Fibroblast of skin of right quadriceps (primary cell): ENCODE measurements around the gene PEAK3.
A peak's percentile ranks its signal among the peaks of the same experiment; 100 is the strongest.

Source experiments
- DNase-seq: peaks from one replicate; pipeline ENCODE4 v3.0.0-alpha.2; 2013

PEAK3 gene

DNA sequence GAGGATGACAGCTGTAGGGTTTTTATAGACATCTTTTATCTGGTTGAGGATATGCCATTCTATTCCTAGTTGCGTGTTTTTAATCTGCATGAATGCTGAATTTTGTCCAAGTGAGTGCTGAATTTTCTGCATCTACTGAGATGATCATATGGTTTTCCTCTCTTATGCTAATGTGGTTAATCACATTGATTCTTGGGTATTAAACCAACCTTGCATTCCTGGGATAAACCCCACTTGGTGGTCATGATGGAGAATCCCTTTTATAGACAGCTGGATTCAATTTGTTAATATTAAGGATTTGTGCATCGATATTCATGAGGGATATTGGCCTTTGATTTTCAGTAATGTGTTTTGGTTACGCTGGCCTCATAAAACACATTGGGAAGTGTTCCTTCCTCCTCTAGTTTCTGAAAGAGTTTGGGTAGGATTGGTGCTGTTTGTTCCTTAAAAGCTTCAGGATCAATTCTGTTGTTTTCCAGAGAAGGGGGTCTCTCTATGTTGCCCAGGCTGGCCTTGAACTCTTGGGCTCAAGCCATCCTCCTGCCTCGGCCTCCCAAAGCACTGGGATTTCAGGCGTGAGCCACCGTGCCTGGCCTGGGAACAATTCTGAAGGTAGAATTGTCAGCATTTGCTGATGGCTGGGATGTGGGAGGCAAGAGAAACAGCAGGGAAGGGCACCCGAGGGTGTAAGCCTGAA lies 33.3 kb upstream of the PEAK3 start:
- DNase-seq: no peak

DNA sequence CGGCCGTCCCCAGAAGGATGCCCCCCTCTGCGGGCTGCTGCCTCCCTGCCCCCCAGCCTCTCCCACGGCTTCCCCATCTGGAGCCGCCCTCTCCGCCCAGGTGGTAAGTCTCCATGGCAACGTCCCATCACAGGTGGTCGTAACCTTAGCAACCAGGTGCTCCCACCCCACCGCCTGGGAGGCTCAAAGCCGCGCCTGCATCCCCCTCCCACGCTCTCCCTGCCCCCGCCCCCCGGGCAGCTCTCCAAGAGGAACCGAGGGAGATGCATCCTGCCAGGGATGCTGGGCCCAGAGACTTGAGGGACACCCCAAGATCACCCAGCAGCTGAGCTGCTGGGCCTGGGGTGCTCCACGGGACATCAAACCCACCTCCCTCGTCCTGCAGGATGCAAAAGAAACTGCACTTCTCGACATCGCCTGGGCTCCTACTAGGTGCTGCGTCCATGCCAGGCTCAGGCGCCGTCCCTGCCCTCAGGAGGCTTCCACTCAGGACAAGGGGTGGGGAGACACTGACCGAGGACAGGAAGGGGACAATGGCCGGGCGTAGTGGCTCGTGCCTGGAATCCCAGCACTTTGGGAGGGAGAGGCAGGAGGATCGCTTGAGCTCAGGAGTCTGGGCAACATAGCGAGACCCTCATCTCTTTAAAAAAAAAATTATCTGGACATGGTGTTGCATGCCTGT lies 31.0 kb upstream of the PEAK3 start:
- no peak for DNase-seq

DNA sequence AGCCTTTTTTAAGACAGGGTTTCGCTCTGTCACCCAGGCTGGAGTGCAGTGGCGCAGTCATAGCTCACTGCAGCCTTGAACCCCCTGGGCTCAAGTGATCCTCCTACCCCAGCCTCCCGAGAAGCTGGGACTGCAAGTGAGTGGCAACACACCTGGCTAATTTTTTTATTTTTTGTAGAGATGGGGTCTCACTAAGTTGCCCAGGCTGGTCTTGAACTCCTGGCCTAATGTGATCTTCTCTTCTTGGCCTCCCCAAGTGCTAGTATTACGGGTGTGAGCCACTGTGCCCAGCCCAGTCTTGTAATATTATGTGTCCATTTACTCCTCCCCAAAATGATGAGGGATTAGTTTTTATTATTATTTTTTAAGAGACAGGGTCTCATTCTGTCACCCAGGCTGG lies 29.1 kb upstream of the PEAK3 start:
- DNase-seq: no peak

- peak; percentile 48 for DNase-seq
Observed at GRCh38 chr19:2309734-2310362, 27.9 kb upstream of the PEAK3 start.

- DNase-seq: no peak
Observed at GRCh38 chr19:2308114-2308556, 26.2 kb upstream of the PEAK3 start, which contains the start of gene LINGO3. TSS of gene LINGO3 (minus strand) at chr19:2308154. CDS start at chr19:2291776, 16,378 bp downstream.

- DNase-seq: no peak
Observed at GRCh38 chr19:2307518-2308012, 25.6 kb upstream of the PEAK3 start.

DNA sequence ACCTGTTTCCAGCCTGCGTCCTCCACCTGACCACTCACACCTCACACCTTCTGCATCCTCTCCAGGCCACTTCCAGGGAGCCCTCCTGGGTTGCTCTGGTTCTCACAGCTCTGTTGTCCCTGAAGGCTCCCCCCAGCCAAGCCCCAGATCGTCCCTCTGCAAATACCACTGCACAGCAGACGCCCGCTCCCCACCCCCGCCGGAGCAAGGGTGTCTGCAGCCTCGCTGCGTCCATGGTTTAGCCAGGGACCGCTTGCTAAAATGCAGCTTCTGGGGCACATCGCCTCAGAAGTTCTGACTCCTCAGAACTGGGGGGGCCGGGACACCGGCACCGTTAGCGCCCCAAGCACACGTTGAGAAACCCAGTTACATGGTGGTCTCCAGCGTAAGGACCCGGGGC lies 25.0 kb upstream of the PEAK3 start:
- no peak for DNase-seq

- no peak for DNase-seq
Observed at GRCh38 chr19:2306281-2306806, 24.4 kb upstream of the PEAK3 start.

DNA sequence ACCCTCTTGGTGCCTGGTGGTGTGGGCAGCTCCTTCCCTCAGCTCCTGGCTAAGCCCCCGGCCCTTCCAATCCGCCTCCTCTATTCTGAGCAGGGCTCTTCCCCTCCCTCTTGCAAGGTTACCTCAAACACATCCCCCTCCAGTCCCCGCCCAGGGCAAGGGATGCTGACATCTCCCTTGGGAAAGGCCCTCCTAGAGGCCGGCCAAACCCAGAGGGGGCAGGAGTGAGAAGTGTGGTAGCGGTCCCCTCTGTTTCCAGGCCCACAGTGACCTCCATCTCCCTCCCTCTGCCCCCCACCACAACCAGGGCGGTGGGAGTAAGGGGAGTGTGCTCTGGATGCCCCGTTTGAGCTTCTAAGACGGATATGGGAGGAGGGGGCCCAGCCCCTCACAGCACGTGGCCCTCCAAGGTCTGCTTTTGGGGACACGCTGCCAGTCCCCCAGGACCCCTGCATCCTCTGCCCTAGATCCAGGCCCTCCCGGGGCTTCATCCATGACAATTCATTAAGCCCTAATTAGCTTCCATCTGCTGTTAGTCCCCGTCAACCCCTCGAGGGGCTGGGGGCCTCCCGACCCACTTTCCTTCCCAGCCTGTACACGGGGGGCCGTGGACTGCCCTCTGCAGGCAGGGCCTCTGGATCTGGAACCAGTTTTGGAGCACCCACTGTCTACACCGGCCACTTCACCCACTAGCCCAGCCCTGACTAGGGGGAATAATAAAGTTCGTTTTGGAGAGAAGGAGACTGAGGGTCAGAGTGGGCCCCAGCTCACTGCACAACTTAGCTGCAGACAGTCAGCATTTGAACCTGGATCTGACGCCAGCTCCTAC lies 23.7 kb upstream of the PEAK3 start:
- DNase-seq: no peak

GRCh38 chr19:2303211-2303798 lies 21.3 kb upstream of the PEAK3 start:
- no peak for DNase-seq

DNA sequence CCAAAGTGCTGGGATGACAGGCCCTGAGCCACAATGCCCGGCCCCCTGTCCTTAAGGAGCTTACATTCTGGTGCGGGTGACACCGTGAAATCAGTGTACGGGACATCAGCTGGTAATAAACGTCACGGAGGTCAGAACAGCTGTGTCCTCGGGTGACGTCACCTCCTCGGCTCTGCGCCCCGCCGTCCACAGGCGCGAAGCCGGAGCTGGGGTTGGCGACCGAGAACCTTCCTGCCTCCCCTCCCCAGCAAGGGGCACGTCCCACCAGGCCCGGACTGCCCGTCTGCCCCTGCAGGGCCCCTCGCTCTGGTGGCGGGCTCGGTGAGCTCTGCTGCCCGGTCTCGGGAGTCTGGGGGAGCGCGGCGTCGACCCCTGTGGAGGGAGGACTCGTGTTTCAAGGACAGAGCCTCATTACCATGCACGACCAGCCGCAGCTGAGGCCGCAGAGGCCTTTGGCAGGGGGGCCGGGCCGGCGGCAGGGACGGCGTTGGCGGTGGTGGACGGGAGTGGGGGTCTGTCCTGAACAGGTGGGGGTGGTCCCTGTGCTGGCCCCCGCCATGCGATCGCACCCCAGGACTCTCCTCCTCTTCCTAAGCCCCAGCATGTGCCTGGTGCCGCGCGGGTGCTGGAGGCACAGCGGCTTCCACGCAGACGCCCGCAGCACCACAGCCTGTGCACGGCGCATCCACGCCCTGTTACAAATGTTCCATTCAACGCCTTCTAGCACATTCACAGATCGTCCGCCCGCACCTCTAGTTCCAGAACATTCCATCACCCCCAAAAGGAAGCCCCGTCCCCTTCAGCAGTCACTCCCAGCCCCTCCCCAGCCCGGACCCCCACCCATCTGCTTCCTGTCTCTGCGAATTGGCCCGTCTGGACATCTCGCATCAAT lies 20.6 kb upstream of the PEAK3 start:
- DNase-seq: peak; percentile 23

DNA sequence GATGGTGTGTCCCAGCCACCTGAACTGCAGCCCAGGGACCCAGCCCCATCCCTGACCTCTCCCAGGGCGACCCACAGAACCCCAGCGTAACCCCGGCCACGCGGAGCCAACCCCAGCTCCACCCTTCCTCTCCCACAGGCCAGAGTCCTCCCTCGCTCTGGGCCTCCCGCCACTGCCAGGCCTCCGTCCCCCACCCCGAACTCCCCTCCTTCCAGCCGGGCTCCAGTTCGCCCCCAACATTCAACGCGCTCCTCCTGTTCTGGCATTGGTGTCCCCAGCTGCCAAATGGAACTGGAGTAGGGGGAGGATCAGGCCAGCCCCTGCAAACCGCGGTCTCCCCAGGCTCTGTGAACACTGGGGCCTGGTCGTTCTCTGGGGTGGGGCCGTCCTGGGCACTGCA lies 18.6 kb upstream of the PEAK3 start:
- no peak for DNase-seq

DNA sequence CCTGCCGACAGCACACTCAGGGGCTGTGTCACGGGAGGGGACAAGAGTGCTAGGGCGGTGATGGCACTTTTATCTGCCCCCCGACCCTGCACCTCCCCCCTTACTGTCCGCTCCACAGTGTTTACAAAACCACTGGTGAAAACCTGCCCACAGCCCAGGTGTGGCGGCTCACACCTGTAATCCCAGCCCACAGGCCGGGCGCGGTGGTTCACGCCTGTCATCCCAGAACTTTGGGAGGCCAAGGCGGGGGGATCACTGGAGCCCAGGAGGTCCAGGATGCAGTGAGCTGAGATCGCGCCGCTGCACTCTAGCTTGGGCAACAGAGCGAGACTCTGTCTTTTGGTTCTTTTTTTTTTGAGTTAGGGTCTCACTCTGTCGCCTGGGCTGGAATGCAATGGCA lies 14.2 kb upstream of the PEAK3 start:
- no peak for DNase-seq

DNA sequence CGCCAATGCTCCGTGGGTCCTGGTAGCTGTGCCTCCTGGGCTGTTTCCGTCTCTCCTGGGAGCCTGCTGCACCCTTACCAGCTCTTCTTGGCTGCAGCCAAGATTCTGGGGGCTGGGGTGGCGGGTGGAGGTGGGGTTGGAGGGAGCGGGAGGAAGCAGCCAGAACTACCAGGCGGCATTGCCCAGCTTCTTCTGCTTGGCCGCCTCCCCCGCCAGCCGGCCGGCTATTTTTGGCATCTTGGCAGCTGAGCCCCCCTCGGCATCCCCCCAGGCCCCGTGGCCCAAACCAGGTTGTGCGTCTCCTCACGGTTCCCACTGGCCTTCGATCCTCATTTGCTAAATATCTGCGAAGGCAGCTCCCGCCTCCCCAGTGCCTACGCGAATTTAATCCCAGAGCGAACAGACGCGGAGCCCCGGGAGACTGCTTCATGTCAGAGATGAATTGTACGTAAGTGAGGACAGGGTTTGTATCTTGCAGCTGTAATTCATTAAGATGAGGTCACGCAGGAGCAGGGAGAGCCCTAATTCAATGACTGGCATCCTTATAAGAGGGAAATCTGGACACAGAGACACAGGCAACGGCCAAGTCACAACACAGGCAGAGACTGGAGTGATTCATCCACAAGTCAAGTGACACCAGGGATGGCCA lies 12.8 kb upstream of the PEAK3 start:
- DNase-seq: peak; percentile 79

DNA sequence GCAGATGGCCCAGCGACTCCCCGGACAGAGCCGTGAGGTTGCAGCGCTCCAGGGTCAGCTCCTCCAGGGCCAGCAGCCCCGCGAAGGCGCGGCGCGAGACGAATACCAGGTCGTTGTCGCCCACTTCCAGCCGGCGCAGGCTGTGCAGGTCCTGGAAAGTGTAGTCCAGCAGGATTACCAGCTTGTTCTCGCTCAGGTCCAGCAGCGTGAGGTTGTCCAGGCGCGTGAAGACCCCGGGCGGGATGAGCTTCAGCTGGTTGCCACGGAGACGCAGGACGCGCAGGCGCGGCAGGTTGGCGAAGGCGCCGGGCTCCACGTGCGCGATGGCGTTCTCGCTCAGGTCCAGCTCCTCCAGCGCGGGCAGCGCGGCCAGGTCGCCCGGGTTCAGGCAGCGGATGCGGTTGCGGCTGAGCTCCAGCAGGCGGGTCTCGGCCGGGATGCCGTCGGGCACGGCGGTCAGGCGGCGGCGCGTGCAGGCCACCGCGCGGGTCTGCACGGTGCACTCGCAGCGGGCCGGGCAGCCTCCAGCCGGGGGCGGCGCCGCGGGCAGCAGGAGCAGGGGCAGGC lies 9.3 kb upstream of the PEAK3 start:
- DNase-seq: no peak

DNA sequence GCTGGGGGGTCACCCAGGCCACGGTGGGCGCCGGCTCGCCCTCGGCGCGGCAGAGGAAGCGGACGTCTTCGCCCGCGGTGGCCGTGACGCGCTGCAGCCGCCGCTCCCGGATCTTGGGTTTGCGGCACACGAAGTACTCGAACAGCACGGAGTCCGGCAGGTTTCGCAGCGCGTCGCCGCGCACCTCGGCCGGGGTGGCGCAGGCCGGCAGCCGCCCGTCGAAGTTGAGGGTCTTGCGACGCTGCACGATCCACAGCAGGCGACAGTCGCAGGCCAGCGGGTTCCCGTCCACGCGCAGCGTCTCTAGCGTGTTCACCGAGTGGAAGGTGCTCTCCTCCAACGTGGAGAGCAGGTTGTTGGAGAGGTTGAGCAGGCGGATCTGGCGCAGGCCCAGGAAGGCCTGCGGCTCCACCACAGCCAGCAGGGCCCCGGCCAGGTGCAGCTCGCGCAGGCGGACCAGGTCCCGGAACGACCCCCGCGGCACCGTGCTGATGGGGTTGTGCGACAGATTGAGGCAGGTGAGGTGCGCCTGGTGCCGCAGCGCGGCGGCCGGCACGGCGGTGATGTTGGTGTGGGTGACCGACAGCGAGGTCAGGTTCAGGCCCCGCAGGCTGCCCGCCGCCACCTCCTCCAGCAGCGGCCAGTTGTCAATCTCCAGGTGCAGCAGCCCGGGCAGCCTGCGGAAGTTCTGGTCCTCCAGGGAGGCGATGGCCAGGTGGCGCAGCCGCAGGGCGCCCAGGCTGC lies 8.6 kb upstream of the PEAK3 start:
- DNase-seq: no peak

GRCh38 chr19:2289714-2290435 lies 7.9 kb upstream of the PEAK3 start:
- DNase-seq: no peak

DNA sequence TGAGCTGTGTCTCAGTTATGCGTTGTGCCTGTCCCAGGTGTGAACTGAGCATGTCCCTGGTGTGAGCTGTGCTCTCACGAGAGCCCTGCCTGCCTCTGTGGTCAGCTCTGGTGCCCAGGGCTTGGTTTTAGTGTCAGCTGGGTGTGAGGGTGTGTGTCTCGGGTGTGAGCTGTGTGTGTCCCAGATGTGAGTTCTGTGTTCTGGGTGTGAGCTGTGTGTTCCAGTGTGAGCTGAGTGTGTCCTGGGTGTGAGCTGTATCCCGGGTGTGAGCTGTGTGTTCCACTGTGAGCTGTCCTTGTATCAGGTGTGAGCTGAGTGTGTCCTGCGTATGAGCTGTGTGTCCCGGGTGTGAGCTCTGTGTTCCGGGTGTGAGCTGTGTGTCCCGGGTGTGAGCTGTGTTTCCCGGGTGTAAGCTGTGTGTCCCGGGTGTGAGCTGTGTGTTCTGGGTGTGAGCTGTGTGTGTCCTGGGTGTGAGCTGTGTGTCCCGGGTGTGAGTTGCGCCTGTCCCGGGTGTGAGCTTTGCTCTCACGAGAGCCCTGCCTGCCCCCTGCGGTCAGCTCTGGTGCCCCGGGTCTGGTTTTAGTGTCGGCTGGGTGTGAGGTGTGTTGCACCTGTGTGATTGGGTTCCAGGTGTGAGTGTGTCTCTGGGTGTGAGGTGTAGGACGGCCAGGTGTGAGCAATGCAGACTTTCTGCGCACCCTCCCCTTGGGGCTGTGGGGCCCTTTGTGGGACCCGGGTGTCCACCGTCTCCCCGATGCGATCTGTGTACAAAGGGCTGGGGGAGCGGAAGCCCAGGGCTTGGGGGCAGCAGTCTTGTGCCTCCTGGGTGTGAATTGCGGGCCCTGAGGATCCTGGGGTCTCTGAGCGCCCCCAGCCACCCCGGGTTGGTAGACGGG lies 7.1 kb upstream of the PEAK3 start:
- no peak for DNase-seq
